H9 (cell line): ENCODE results near the gene MYBPHL. TPM values are rescaled to one million over a fixed set of nuclear protein-coding genes. Genes with fewer than 3 reads are reported as not detected.

Experiments used
- DNase-seq: peaks from one replicate; pipeline ENCODE4 v3.0.0-alpha.2; 2017
- H2AFZ ChIP-seq: one replicate; pipeline ENCODE4 v1.6.1; 2013; ENCODE audit warnings: mild to moderate bottlenecking, low read length, control low read depth, moderate library complexity
- H2AK5ac ChIP-seq: 2 replicates; pipeline ENCODE4 v1.6.1; 2013; ENCODE audit warnings: low read length, control low read depth, mixed read lengths; ENCODE audit not compliant: insufficient read length
- H2BK120ac ChIP-seq: one replicate; pipeline ENCODE4 v1.6.1; 2013; ENCODE audit warnings: low read depth, mild to moderate bottlenecking, low read length, control low read depth, inconsistent platforms; ENCODE audit not compliant: poor library complexity, severe bottlenecking
- H2BK12ac ChIP-seq: 2 replicates; pipeline ENCODE4 v1.6.1; 2013; ENCODE audit warnings: low read length, control low read depth, mixed read lengths, low read depth; ENCODE audit not compliant: insufficient read length
- H2BK15ac ChIP-seq: 2 replicates; pipeline ENCODE4 v1.6.1; 2013; ENCODE audit warnings: low read depth, low read length, control low read depth
- H2BK20ac ChIP-seq: one replicate; pipeline ENCODE4 v1.6.1; 2013; ENCODE audit warnings: low read depth, mild to moderate bottlenecking, low read length, control low read depth, inconsistent platforms; ENCODE audit not compliant: poor library complexity, severe bottlenecking
- H2BK5ac ChIP-seq: 2 replicates; pipeline ENCODE4 v1.6.1; 2013; ENCODE audit warnings: low read length, control low read depth, mixed read lengths; ENCODE audit not compliant: insufficient read length
- H3K14ac ChIP-seq: 2 replicates; pipeline ENCODE4 v1.6.1; 2013; ENCODE audit warnings: low read length, control low read depth; ENCODE audit not compliant: insufficient read depth
- H3K18ac ChIP-seq: 2 replicates; pipeline ENCODE4 v1.6.1; 2013; ENCODE audit warnings: low read depth, mild to moderate bottlenecking, mixed read lengths, low read length, control low read depth; ENCODE audit not compliant: insufficient read length
- H3K23ac ChIP-seq: 2 replicates; pipeline ENCODE4 v1.6.1; 2013; ENCODE audit warnings: low read length, control low read depth, mixed read lengths, low read depth; ENCODE audit not compliant: insufficient read length
- H3K23me2 ChIP-seq: 2 replicates; pipeline ENCODE4 v1.6.1; 2013; ENCODE audit warnings: low read depth, mild to moderate bottlenecking, mixed read lengths, low read length, control low read depth; ENCODE audit not compliant: insufficient read length, poor library complexity, severe bottlenecking
- H3K27ac ChIP-seq: 2 replicates; pipeline ENCODE4 v1.5.1; 2013; ENCODE audit warnings: low read length, control low read depth, mixed read lengths, low read depth; ENCODE audit not compliant: insufficient read length
- H3K27me3 ChIP-seq: 2 replicates; pipeline ENCODE4 v1.6.1; 2013; ENCODE audit warnings: low read length, control low read depth, inconsistent platforms; ENCODE audit not compliant: insufficient read depth
- H3K4ac ChIP-seq: 2 replicates; pipeline ENCODE4 v1.6.1; 2013; ENCODE audit warnings: low read depth, mild to moderate bottlenecking, control low read depth, inconsistent platforms, low read length, moderate library complexity
- H3K4me1 ChIP-seq: 2 replicates; pipeline ENCODE4 v1.6.1; 2013; ENCODE audit warnings: low read length, control low read depth, inconsistent platforms; ENCODE audit not compliant: insufficient read depth
- H3K4me2 ChIP-seq: 2 replicates; pipeline ENCODE4 v1.6.1; 2013; ENCODE audit warnings: low read length, control low read depth, mixed read lengths; ENCODE audit not compliant: insufficient read length, insufficient read depth
- H3K56ac ChIP-seq: 2 replicates; pipeline ENCODE4 v1.6.1; 2013; ENCODE audit warnings: low read depth, mild to moderate bottlenecking, mixed read lengths, low read length, control low read depth; ENCODE audit not compliant: insufficient read length
- H3K79me1 ChIP-seq: 2 replicates; pipeline ENCODE4 v1.6.1; 2013; ENCODE audit warnings: low read depth, mild to moderate bottlenecking, moderate library complexity, low read length, control low read depth, inconsistent platforms; ENCODE audit not compliant: insufficient read depth, poor library complexity, severe bottlenecking
- H3K79me2 ChIP-seq: 2 replicates; pipeline ENCODE4 v1.6.1; 2013; ENCODE audit warnings: low read length, control low read depth, inconsistent platforms; ENCODE audit not compliant: insufficient read depth
- H3K9ac ChIP-seq: 2 replicates; pipeline ENCODE4 v1.6.1; 2013; ENCODE audit warnings: low read length, control low read depth, mixed read lengths; ENCODE audit not compliant: insufficient read length; ENCODE audit errors: extremely low read depth
- H3K9me3 ChIP-seq: one replicate; pipeline ENCODE4 v1.6.1; 2013; ENCODE audit warnings: low read depth, low read length, inconsistent platforms; ENCODE audit not compliant: control insufficient read depth
- H3T11ph ChIP-seq: one replicate; pipeline ENCODE4 v1.6.1; 2013; ENCODE audit warnings: mild to moderate bottlenecking, low read length, control low read depth, inconsistent platforms
- H4K20me1 ChIP-seq: one replicate; pipeline ENCODE4 v1.6.1; 2013; ENCODE audit not compliant: control insufficient read depth, insufficient read length, insufficient read depth
- H4K5ac ChIP-seq: 2 replicates; pipeline ENCODE4 v1.6.1; 2013; ENCODE audit warnings: low read depth, mild to moderate bottlenecking, mixed read lengths, low read length, control low read depth; ENCODE audit not compliant: insufficient read length
- H4K8ac ChIP-seq: replicated peaks from 2 replicates; pipeline ENCODE4 v1.6.1; 2013; ENCODE audit warnings: low read length, control low read depth, mixed read lengths, low read depth; ENCODE audit not compliant: insufficient read length
- H4K91ac ChIP-seq: 2 replicates; pipeline ENCODE4 v1.6.1; 2013; ENCODE audit warnings: low read depth, mild to moderate bottlenecking, moderate library complexity, mixed read lengths, low read length, control low read depth; ENCODE audit not compliant: insufficient read length
- H3K27ac Mint-ChIP-seq, 3 experiments: 2 replicates in 2 of 3; 3 replicates in 1 of 3; pipeline ENCODE4 v1.8.0; 2020 to 2021; ENCODE audit warnings: mixed read lengths in 3 of 3, mild to moderate bottlenecking in 1 of 3, moderate library complexity in 1 of 3
- H3K27me3 Mint-ChIP-seq: 2 replicates; pipeline ENCODE4 v1.8.0; 2021; ENCODE audit warnings: low read depth, mild to moderate bottlenecking, moderate library complexity, mixed read lengths
- H3K36me3 Mint-ChIP-seq, 3 experiments: 2 replicates in 2 of 3; 3 replicates in 1 of 3; pipeline ENCODE4 v1.8.0; 2020 to 2021; ENCODE audit warnings: low read depth in 3 of 3, mixed read lengths in 3 of 3; ENCODE audit not compliant: insufficient read depth in 1 of 3
- H3K4me1 Mint-ChIP-seq, 2 experiments: 2 replicates each; pipeline ENCODE4 v1.8.0; 2020; ENCODE audit warnings: mixed read lengths in 2 of 2
- H3K4me3 Mint-ChIP-seq, 2 experiments: 2 replicates in 1 of 2; 3 replicates in 1 of 2; pipeline ENCODE4 v1.8.0; 2020 to 2021; ENCODE audit warnings: mild to moderate bottlenecking in 2 of 2, mixed read lengths in 2 of 2, moderate library complexity in 1 of 2
- H3K9me3 Mint-ChIP-seq, 2 experiments: 2 replicates in 1 of 2; 3 replicates in 1 of 2; pipeline ENCODE4 v1.8.0; 2020; ENCODE audit warnings: mild to moderate bottlenecking in 2 of 2, mixed read lengths in 2 of 2, moderate library complexity in 1 of 2
- WGBS: extraction: QIAGEN DNeasy Blood & Tissue Kit; methylation state at CpG from one replicate; pipeline ENCODE4 v1.1.7; 2013; ENCODE audit warnings: missing lambda C conversion rate, low lambda C conversion rate, mixed read lengths; ENCODE audit not compliant: insufficient read length; ENCODE audit errors: extremely low coverage; 5-methylcytosine and 5-hydroxymethylcytosine counted together
- total RNA-seq: library from RNA; stranded (reverse); gene quantifications from 2 replicates; pipeline ENCODE4 v1.2.1, GENCODE V29; 2021
- TF ChIP-seq, protein P1 (sequence below): fragments of 200-600 bp; sonication (generic); conservative IDR thresholded peaks from 3 replicates; pipeline ENCODE4 v1.8.0; 2021; ENCODE audit warnings: antibody characterized with exemption, mild to moderate bottlenecking

The MYBPHL gene
- total RNA-seq, 1 experiment from 2014 or later, result 0.59 TPM

DNA sequence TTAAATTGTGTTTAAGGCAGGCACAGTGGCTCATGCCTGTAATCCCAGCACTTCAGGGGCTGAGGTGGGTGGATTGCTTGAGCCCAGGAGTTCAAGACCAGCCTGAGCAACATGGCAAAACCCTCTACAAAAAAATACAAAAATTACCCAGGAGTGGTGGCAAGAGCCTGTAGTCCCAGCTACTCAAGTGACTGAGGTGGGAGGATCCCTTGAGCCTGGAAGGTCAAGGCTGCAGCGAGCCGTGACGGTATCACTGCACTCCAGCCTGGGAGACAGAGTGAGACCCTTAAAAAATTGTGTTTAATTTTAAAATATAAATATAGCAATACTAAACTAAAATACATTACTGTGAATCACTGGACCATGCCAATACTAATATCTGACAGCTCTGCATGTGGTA is 48.1 kb upstream of the MYBPHL start:
- Histone ChIP-seq H3K79me2 (no peaks in the 10 kb centered on the region), H2AK5ac (no peak overlapping the region), H3K9me3 (no peaks in the 10 kb centered on the region), H3K14ac (no peak overlapping the region), H2BK120ac (no peak overlapping the region), H4K5ac (no peak overlapping the region), H3K23ac (no peak overlapping the region), H3K9ac (no peak overlapping the region), H2BK5ac (no peak overlapping the region), H4K8ac (no peak overlapping the region), H3K56ac (no peak overlapping the region), H2BK20ac (no peak overlapping the region), H3K4me1 (no peaks in the 10 kb centered on the region), H2BK15ac (no peak overlapping the region), H2AFZ (no peak overlapping the region), H3K27me3 (no peaks in the 10 kb centered on the region), H3K4ac (no peak overlapping the region), H3K79me1 (no peaks in the 10 kb centered on the region), H4K20me1 (no peaks in the 10 kb centered on the region), H3K18ac (no peak overlapping the region), H2BK12ac (no peak overlapping the region), H4K91ac (no peak overlapping the region), H3K27ac (no peak overlapping the region), H3T11ph (no peak overlapping the region), H3K4me2 (no peak overlapping the region), H3K23me2 (no peaks in the 10 kb centered on the region)
- no peak for DNase-seq
- H3K9me3 Mint-ChIP-seq, result no peaks in the 10 kb centered on the region; a peak in 1 of 5 replicates
- H3K27ac Mint-ChIP-seq, result peak overlapping the region in 1 of 3 experiments; percentile 50; a peak in 2 of 7 replicates
- peaks cover 2 to 5% of the 10 kb centered on the region in 2 experiments; a peak in 3 of 4 replicates for H3K4me1 Mint-ChIP-seq
- TF ChIP-seq, protein P1, sequence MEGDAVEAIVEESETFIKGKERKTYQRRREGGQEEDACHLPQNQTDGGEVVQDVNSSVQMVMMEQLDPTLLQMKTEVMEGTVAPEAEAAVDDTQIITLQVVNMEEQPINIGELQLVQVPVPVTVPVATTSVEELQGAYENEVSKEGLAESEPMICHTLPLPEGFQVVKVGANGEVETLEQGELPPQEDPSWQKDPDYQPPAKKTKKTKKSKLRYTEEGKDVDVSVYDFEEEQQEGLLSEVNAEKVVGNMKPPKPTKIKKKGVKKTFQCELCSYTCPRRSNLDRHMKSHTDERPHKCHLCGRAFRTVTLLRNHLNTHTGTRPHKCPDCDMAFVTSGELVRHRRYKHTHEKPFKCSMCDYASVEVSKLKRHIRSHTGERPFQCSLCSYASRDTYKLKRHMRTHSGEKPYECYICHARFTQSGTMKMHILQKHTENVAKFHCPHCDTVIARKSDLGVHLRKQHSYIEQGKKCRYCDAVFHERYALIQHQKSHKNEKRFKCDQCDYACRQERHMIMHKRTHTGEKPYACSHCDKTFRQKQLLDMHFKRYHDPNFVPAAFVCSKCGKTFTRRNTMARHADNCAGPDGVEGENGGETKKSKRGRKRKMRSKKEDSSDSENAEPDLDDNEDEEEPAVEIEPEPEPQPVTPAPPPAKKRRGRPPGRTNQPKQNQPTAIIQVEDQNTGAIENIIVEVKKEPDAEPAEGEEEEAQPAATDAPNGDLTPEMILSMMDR, result no peak
- no peak overlapping the region for H3K4me3 Mint-ChIP-seq
- no CpG with 5 or more reads among the region's 3 CpGs for WGBS
- H3K27me3 Mint-ChIP-seq, result no peaks in the 10 kb centered on the region
- peaks cover 3 to 28% (median 24%) of the 10 kb centered on the region in 3 experiments; a peak in 6 of 7 replicates for H3K36me3 Mint-ChIP-seq
